HCT116 (cell line): ENCODE results near the gene OR52N5. TPM values are rescaled to one million over a fixed set of nuclear protein-coding genes. Genes with fewer than 3 reads are reported as not detected.
A peak's percentile ranks its signal among the peaks of the same experiment; 100 is the strongest.

Source experiments
- ATAC-seq: fragments of 200-7000 bp; cut with Tn5 transposase; 2 replicates; pipeline ENCODE4 v1.9.1; 2020; ENCODE audit warnings: mild to moderate bottlenecking, moderate library complexity
- BruUV-seq: library from RNA; stranded (reverse); fragments of 400-500 nt; replicated peaks from 2 replicates; lab custom pipeline; 2021; lab: Mats Ljungman, UMichigan
- CTCF ChIA-PET: fragments of 300-600 bp; sonication (Branson Sonifier 250); formaldehyde crosslinking; loops from one replicate; lab custom pipeline; 2021; ENCODE audit warnings: antibody characterized with exemption; lab: Charles Lee
- POLR2A ChIA-PET: fragments of 300-600, 350-600 bp; sonication (Branson Sonifier 250); formaldehyde crosslinking; loops from one replicate; lab custom pipeline; 2021; ENCODE audit warnings: antibody characterized with exemption; lab: Charles Lee
- RAD21 ChIA-PET, 2 experiments: fragments of 300-600 bp; sonication (Branson Sonifier 250); formaldehyde crosslinking; loops; one replicate each; lab custom pipeline; 2023; ENCODE audit warnings: low total read pairs in 2 of 2; ENCODE audit not compliant: uncharacterized antibody in 2 of 2, unreplicated experiment in 2 of 2, low non-redundant PET in 1 of 2; lab: Charles Lee
- DNase-seq: peaks from one replicate; pipeline ENCODE4 v3.0.0-alpha.2; 2010; ENCODE audit warnings: low read depth, low spot score
- H2AFZ ChIP-seq: fragments of 200-600 bp; shearing (Covaris generic), sonication (generic); 2 replicates; pipeline ENCODE4 v1.6.1; 2017; ENCODE audit warnings: low read depth, mixed run types, mixed read lengths, antibody characterized with exemption, low read length; ENCODE audit not compliant: poor library complexity, severe bottlenecking
- H3K27ac ChIP-seq: 2 replicates; pipeline ENCODE4 v1.5.1; 2012; ENCODE audit warnings: low read depth, low read length
- H3K27me3 ChIP-seq: fragments of 200-600 bp; sonication (generic); 2 replicates; pipeline ENCODE4 v1.6.1; 2016; ENCODE audit warnings: mixed run types, low read length, mixed read lengths; ENCODE audit not compliant: insufficient read depth
- H3K36me3 ChIP-seq, 2 experiments: fragments of 200-500 bp in 1 of 2; fragments of 200-600 bp in 1 of 2; sonication (Bioruptor generic) in 1 of 2; sonication (generic) in 1 of 2; 2 replicates each; pipeline versions ENCODE4 v1.5.1 to v1.6.1; 2014 to 2016; ENCODE audit warnings: low read length in 2 of 2, inconsistent platforms in 1 of 2, mixed read lengths in 1 of 2, mixed run types in 1 of 2; ENCODE audit not compliant: insufficient read depth in 2 of 2, control insufficient read depth in 1 of 2
- H3K4me1 ChIP-seq, 2 experiments: fragments of 200-600 bp in 1 of 2; sonication (generic) in 1 of 2; 2 replicates each; pipeline versions ENCODE4 v1.5.1 to v1.6.1; 2012 to 2017; ENCODE audit warnings: low read length in 2 of 2, inconsistent platforms in 1 of 2, mild to moderate bottlenecking in 1 of 2, mixed read lengths in 1 of 2, mixed run types in 1 of 2, moderate library complexity in 1 of 2; ENCODE audit not compliant: insufficient read depth in 2 of 2, control insufficient read depth in 1 of 2
- H3K4me2 ChIP-seq: fragments of 200-600 bp; sonication (generic); 2 replicates; pipeline ENCODE4 v1.6.1; 2017; ENCODE audit warnings: mixed run types, low read length, mixed read lengths
- H3K4me3 ChIP-seq, 2 experiments: fragments of 200-600 bp in 1 of 2; sonication (generic) in 1 of 2; replicated peaks in 1 of 2; 2 replicates each; pipeline ENCODE4 v1.5.1; 2011 to 2016; ENCODE audit warnings: low read length in 2 of 2, control low read depth in 1 of 2, low read depth in 1 of 2, mild to moderate bottlenecking in 1 of 2, mixed read lengths in 1 of 2, mixed run types in 1 of 2
- H3K79me2 ChIP-seq: fragments of 200-600 bp; sonication (generic); 2 replicates; pipeline ENCODE4 v1.6.1; 2017; ENCODE audit warnings: mild to moderate bottlenecking, mixed run types, low read length, moderate library complexity, mixed read lengths; ENCODE audit not compliant: insufficient read depth
- H3K9ac ChIP-seq: fragments of 200-600 bp; sonication (generic); 2 replicates; pipeline ENCODE4 v1.6.1; 2016; ENCODE audit warnings: low read length, mixed read lengths
- H3K9me2 ChIP-seq: fragments of 200-600 bp; sonication (generic), shearing (Covaris generic); 2 replicates; pipeline ENCODE4 v1.6.1; 2017; ENCODE audit warnings: mixed run types, mild to moderate bottlenecking, moderate library complexity; ENCODE audit not compliant: insufficient read depth
- H3K9me3 ChIP-seq, 2 experiments: fragments of 200-500 bp in 1 of 2; fragments of 200-600 bp in 1 of 2; sonication (Bioruptor generic) in 1 of 2; sonication (generic) in 1 of 2; 2 replicates each; pipeline ENCODE4 v1.6.1; 2014 to 2017; ENCODE audit warnings: low read length in 2 of 2, mixed read lengths in 2 of 2, inconsistent platforms in 1 of 2, low read depth in 1 of 2, mild to moderate bottlenecking in 1 of 2, mixed run types in 1 of 2, moderate library complexity in 1 of 2; ENCODE audit not compliant: control insufficient read depth in 1 of 2, insufficient read depth in 1 of 2
- H4K20me1 ChIP-seq: fragments of 200-600 bp; sonication (generic), shearing (Covaris generic); 2 replicates; pipeline ENCODE4 v1.6.1; 2017; ENCODE audit warnings: mixed run types, mild to moderate bottlenecking, moderate library complexity; ENCODE audit not compliant: insufficient read depth
- EGR1 ChIP-seq: IDR thresholded peaks from 2 replicates; pipeline ENCODE4 v1.6.1; 2012; ENCODE audit warnings: low read depth
- EZH2phosphoT487 ChIP-seq: fragments of 200-600 bp; IDR thresholded peaks from 2 replicates; pipeline ENCODE4 v1.6.1; 2018; ENCODE audit warnings: antibody characterized with exemption, borderline replicate concordance
- POLR2A ChIP-seq: IDR thresholded peaks from 2 replicates; pipeline ENCODE4 v1.7.0; 2011; ENCODE audit warnings: borderline replicate concordance; ENCODE audit not compliant: insufficient read depth, insufficient read length; ENCODE audit errors: extremely low read depth
- SP1 ChIP-seq: IDR thresholded peaks from 2 replicates; pipeline ENCODE4 v1.6.1; 2012; ENCODE audit warnings: low read depth
- intact Hi-C: fragments of 100-400 bp; cut with micrococcal nuclease; formaldehyde crosslinking; loops from 2 replicates; pipeline ENCODE4 v1.10.0; 2022
- total RNA-seq: library from RNA; stranded (reverse); gene quantifications from one replicate; pipeline ENCODE4 v1.2.1, GENCODE V29; 2021; ENCODE audit not compliant: unreplicated experiment
- TF ChIP-seq, protein P1 (sequence below): IDR thresholded peaks from 2 replicates; pipeline ENCODE4 v1.6.1; 2011; ENCODE audit warnings: mild to moderate bottlenecking, low read length, moderate library complexity; ENCODE audit not compliant: insufficient replicate concordance; ENCODE audit errors: extremely low read depth
- TF ChIP-seq, protein P2 (sequence below): IDR thresholded peaks from 2 replicates; pipeline ENCODE4 v1.6.1; 2012
- TF ChIP-seq, protein P3 (sequence below): IDR thresholded peaks from 2 replicates; pipeline ENCODE4 v1.6.1; 2012; ENCODE audit warnings: low read depth

OR52N5 gene
- total RNA-seq, 1 experiment from 2014 or later: not detected

DNA sequence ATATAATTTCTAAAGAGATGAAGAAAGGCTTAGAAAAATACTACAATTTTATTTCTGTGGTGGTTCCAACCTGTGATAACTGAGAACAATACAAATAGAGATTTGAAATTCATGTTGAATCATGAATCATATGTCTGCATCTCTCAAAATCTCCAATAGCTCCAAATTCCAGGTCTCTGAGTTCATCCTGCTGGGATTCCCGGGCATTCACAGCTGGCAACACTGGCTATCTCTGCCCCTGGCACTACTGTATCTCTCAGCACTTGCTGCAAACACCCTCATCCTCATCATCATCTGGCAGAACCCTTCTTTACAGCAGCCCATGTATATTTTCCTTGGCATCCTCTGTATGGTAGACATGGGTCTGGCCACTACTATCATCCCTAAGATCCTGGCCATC is 46.8 kb downstream of the OR52N5 start, which contains the start of gene OR56B1:
TSS of gene OR56B1 (plus strand) at position 53 of the 400 bp plus-strand sequence. CDS start at position 122, 69 bp downstream.
- CTCF ChIA-PET: no interaction called here
- H3K9me3 ChIP-seq: no peaks in the 10 kb centered on the region
- H3K4me1 ChIP-seq: no peaks in the 10 kb centered on the region
- no peak within 1 kb of the TSS for H3K4me2 ChIP-seq
- H2AFZ ChIP-seq: no peak within 1 kb of the TSS
- ATAC-seq (no peak), DNase-seq (no peak)
- no peak within 1 kb of the TSS for H3K9ac ChIP-seq
- peaks cover 86% of the 10 kb centered on the region for H3K27me3 ChIP-seq
- no peak for TF ChIP-seq EGR1
- TF ChIP-seq, protein P1, sequence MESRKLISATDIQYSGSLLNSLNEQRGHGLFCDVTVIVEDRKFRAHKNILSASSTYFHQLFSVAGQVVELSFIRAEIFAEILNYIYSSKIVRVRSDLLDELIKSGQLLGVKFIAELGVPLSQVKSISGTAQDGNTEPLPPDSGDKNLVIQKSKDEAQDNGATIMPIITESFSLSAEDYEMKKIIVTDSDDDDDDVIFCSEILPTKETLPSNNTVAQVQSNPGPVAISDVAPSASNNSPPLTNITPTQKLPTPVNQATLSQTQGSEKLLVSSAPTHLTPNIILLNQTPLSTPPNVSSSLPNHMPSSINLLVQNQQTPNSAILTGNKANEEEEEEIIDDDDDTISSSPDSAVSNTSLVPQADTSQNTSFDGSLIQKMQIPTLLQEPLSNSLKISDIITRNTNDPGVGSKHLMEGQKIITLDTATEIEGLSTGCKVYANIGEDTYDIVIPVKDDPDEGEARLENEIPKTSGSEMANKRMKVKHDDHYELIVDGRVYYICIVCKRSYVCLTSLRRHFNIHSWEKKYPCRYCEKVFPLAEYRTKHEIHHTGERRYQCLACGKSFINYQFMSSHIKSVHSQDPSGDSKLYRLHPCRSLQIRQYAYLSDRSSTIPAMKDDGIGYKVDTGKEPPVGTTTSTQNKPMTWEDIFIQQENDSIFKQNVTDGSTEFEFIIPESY: no peak
- intact Hi-C loops: no loop called here
- no peak within 1 kb of the TSS for H3K4me3 ChIP-seq
- H3K36me3 ChIP-seq: no peaks in the 10 kb centered on the region
- no peak within 1 kb of the TSS for H3K27ac ChIP-seq
- BruUV-seq: no TSS peak
- no peaks in the 10 kb centered on the region for H3K79me2 ChIP-seq
- H4K20me1 ChIP-seq: no peaks in the 10 kb centered on the region
- RAD21 ChIA-PET: no interaction called here
- no peaks in the 10 kb centered on the region for H3K9me2 ChIP-seq
- POLR2A ChIA-PET: no interaction called here

DNA sequence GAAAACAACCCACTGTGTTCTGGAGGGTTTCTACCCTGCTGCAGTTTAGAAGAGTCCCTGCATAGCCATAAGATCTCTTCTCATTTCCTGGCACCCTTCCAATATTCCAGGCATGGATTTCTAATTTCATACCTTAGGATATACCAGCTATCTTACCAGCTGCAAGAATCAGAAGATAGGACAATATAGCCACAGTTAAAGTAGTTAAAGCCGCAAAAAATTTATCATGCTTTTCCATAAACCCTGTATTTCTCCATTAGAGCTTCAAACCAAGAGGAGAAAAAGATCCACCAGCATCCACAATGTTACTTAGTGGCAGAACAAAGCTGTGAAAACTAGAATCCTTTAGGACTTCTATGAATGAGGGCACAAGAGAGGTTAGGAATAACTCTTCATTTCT is 55.5 kb downstream of the OR52N5 start:
- Histone ChIP-seq H2AFZ (no peak overlapping the region), H3K9me2 (no peaks in the 10 kb centered on the region), H3K4me1 (no peaks in the 10 kb centered on the region), H3K27me3 (peaks cover 89% of the 10 kb centered on the region), H3K36me3 (no peaks in the 10 kb centered on the region), H3K9ac (no peak overlapping the region), H3K27ac (no peak overlapping the region), H3K4me2 (no peak overlapping the region), H3K4me3 (no peak overlapping the region), H3K9me3 (no peaks in the 10 kb centered on the region), H4K20me1 (no peaks in the 10 kb centered on the region), H3K79me2 (no peaks in the 10 kb centered on the region)
- no TSS peak for BruUV-seq
- intact Hi-C loops: no loop called here
- TF ChIP-seq POLR2A: no peak
- TF ChIP-seq EZH2phosphoT487: peak; percentile 91; the same call in 1 of the 2 replicates
- TF ChIP-seq SP1: no peak
- TF ChIP-seq, protein P2, sequence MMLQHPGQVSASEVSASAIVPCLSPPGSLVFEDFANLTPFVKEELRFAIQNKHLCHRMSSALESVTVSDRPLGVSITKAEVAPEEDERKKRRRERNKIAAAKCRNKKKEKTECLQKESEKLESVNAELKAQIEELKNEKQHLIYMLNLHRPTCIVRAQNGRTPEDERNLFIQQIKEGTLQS: no peak
- TF ChIP-seq, protein P3, sequence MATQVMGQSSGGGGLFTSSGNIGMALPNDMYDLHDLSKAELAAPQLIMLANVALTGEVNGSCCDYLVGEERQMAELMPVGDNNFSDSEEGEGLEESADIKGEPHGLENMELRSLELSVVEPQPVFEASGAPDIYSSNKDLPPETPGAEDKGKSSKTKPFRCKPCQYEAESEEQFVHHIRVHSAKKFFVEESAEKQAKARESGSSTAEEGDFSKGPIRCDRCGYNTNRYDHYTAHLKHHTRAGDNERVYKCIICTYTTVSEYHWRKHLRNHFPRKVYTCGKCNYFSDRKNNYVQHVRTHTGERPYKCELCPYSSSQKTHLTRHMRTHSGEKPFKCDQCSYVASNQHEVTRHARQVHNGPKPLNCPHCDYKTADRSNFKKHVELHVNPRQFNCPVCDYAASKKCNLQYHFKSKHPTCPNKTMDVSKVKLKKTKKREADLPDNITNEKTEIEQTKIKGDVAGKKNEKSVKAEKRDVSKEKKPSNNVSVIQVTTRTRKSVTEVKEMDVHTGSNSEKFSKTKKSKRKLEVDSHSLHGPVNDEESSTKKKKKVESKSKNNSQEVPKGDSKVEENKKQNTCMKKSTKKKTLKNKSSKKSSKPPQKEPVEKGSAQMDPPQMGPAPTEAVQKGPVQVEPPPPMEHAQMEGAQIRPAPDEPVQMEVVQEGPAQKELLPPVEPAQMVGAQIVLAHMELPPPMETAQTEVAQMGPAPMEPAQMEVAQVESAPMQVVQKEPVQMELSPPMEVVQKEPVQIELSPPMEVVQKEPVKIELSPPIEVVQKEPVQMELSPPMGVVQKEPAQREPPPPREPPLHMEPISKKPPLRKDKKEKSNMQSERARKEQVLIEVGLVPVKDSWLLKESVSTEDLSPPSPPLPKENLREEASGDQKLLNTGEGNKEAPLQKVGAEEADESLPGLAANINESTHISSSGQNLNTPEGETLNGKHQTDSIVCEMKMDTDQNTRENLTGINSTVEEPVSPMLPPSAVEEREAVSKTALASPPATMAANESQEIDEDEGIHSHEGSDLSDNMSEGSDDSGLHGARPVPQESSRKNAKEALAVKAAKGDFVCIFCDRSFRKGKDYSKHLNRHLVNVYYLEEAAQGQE: no peak
- ChIA-PET CTCF (no interaction called here), POLR2A (no interaction called here), RAD21 (no interaction called here)
- ATAC-seq (no peak), DNase-seq (no peak)
